ENCODE measurements around the gene PIEZO1.

Gene PIEZO1

DNA sequence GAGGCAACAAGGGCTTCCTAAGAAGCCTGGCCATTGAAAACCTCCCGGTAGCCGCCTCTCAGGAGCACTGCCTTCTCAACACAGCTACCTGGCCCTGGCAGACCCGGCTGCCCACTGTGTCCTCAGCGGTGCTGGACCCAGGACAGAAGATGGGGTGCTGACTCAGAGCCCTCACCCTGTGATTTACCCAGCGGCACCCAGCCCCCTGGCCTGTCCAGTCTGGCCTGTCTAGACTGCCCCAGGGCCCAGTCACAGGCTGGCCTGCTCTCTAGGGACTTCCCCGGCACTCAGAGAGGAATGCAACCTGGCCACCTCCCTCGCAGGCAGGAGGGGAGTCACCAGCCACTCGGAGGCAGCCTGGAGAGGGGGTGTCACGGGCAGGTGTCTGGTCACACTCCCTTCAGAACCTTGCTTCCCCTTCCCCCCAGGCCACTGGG, 20.1 kb downstream of the PIEZO1 start:
- DNase-seq: no peak

DNA sequence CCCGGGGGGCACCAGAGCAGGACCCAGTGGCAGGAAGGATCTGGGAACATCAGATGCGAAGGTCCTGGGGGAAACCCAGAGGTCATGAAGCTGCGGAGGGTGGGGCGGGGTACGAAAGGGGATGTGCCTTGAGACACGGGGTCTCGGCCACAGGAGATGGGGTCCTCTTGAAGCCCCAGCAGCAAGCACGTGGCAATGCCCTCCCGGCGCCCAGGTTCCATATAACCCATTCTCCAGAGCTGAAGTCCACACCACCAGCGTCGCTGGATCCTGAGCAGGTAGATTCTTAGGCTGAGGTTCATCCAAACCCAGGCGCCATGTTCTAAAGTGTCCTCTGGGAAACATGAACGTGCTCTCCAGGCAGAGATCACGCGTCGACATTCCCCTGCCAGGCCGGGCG, 20.9 kb downstream of the PIEZO1 start:
- no peak for DNase-seq

DNA sequence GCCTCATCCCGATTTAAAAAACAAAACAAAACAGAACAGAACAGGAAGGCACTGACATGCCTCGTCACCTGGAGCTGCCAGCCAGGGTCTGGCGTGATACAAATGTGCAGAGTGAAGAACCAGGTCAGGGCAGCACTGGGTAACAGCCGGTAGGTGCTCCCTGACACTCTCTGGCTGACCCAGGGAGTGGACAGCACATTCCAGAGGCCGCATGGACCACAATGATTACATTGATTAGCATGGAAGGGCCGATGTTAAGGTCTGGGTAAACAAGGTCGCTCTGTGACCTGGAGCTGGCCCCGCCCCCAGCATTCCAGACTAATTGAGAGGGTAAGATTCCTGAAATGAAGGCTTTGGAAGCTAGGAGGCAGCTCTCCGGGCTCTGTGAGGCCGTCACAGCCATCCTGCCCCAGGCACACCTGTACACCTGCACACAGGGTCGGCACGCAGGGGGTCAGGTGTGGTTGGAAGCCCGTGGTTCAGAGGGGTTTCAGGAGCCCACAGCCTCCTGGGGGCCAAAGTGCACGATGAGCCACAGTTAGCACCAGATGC, 21.4 kb downstream of the PIEZO1 start:
- DNase-seq: no peak

DNA sequence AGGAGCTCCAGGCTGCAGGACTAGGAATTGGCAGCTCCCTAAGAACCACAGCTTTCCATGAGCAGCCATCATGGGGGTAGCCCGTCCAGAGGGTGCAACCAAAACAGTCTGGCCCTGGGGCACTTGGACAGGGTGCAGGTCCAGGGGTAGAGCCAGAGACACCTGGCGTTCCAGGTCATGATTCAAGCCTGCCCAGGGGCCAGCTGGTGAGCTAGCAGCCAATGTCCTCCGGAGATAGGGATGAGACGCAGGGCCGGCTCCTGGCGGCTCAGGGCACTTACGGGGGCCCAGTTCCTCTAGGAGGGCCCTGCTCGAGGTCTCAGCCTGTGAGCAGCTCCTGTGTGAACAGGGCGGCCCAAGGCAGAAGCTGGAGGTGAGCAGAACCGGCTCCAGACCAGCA, 22.1 kb downstream of the PIEZO1 start:
- no peak for DNase-seq

DNA sequence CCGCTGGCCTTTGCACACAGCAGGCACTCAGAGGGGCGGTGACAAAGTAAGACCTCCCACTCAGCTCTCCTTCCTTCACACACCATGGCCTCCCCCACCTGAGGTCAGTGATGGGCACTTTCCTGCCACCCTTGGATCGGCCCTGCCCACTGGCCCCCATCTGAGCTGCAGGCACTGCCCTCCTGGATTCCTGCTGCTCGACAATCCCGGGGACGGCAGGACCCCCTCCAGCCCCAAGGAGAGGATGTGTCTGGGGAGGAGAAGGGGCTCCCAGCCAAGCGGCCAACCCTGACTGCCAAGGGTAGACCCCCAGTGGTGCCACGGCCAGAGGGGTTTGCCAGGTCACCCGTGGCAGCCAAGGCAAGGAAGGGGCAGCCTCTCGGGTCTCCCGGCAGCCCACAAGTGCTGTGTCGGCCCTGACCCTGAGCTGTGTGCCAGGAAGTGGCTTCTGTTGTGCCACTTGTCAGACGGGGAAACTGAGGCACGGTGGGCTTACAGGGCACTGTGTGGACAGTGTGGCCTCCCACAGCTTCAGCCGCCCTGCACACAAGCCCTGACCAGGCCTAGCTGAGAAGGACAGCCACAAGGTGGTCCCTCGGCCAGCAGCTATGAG, 22.7 kb downstream of the PIEZO1 start:
- DNase-seq: no peak

DNA sequence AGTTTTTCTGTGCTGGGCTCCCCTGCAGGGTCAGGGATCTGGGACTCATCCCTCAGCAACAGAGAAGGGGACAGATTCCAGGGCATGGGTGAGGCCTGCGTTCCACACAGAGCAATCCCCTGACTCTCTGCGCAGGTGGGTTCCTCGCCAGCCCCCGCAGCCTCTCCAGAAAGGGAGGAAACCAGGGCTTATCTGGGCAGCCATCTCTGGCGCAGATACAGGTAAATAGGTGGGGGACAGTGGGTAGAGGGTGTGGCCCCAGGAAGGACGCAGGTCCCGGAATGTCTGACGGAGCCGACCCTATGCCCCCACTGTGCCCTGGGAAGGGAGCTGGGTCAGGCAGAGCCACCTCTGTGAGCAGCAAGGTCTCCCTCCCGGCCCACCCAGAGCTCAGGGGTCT, 23.2 kb downstream of the PIEZO1 start:
- no peak for DNase-seq

DNA sequence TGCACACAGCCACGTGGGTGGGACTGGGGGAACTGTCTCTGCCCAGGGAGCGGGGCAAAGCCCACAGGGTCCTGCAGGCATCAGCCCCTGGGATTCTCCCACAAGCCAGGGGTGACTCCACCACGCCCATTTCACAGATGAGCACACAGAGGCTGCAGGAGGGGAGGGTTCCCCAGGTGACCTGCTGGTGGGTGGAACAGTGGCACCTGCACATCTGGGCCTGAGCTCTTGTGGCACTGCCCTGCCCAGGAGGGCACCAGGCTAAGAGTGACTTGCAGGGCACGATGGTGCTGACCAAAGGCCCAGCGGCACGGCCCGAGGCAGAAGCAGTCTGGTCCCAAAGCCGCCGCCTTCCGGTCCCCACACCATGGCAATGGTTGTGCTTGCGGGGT, 23.9 kb downstream of the PIEZO1 start:
- DNase-seq: no peak

DNA sequence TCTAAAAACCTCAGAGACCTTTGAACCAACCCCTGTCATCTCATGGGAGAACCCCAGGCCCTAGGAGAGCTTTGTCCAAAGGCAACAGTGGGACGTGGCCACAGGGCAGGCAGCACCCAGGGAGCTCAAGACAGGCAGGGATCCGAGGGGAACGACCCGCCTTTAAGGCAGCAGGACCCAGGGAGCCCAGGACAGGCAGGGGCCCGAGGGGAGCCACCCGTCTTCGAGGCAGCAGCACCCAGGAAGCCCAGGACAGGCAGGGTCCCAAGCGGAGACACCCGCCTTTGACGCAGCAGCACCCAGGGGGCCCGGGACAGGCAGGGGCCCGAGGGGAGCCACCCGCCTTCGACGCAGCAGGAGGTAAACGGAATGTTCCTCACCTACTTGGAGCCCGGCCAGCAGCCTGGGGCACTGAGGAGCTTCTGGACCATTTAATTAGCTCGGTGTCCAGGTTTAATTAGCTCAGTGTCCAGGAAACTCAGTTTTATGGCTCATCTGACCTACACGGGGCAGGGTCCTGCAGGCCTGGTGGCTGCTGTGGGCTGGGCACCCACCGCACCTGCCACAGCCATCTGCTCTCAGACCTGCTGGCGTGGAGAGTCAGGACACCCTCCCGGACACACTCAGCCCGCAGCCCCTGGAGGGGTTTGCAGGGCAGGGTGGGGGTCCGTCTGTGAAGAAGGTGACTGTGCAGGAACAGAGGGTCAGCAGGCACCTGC, 24.4 kb downstream of the PIEZO1 start:
- DNase-seq: no peak

DNA sequence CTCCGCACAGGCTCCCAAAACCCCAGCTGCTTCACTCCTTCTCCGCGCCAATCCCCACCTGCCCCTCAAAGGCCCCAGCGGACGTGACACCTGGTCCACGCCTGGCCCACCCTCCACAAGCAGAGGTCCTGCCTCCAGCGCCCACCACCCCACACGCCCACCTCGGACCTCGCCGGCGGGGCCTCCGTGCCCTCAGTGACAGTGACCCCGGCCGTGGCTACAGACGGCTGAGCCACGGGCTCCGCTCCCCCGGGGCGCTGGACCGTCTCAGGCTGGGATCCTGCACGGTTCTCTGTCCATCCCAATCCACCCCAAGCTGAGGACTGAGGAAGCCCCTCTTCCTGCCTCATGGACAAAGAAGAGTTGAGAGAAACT, 25.1 kb downstream of the PIEZO1 start:
- DNase-seq: no peak

DNA sequence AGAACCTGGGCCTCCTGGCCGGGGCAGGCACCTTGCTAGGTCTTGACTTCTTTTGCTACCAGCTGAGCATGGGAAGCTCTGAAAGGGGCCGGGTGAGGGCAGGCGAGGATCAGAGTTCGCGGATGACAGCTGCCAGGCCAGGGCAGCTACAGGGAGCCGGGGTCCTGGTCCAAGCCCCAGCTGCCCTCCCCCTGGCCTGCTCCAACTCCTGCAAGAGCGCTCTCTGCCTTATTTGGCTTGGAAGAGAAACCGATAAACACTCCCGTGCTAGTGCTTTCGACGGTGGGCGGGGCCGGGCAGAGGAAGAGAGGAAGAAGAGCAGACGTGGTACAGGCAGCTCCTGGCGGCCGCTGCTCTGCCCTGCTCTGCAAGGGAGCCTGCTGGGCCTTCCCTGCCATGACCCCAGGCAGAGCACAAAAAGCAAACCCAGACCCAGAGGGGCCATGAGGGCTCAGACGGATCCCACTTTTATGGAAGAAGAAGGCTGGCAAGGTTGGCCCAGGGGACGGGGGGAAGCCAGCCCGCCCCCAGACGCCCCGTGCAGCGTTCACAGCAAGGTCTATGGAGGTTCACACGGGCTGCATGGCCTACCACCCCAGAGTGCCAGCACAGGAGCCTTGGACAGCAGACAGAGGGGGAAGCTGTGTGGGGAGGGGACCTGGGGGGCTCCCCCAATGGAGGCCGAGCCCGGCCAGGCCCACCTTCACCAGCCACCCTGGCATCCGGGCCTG, 25.6 kb downstream of the PIEZO1 start:
- no peak for DNase-seq

DNA sequence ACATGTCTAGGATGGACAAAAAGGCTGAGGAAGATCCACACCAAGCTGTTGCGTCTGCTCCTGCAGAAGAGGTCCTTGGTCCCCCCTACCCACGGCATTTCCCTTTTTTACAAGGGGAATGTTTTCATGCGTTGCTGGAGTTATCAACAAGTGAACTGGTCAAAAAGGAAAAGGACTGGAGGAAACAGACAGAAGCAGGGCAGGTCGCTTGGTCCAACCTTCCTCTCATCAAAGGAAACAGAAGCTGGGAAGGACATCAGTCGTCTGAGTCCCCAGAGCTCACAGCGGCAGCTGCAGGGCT, 26.1 kb downstream of the PIEZO1 start:
- no peak for DNase-seq

DNA sequence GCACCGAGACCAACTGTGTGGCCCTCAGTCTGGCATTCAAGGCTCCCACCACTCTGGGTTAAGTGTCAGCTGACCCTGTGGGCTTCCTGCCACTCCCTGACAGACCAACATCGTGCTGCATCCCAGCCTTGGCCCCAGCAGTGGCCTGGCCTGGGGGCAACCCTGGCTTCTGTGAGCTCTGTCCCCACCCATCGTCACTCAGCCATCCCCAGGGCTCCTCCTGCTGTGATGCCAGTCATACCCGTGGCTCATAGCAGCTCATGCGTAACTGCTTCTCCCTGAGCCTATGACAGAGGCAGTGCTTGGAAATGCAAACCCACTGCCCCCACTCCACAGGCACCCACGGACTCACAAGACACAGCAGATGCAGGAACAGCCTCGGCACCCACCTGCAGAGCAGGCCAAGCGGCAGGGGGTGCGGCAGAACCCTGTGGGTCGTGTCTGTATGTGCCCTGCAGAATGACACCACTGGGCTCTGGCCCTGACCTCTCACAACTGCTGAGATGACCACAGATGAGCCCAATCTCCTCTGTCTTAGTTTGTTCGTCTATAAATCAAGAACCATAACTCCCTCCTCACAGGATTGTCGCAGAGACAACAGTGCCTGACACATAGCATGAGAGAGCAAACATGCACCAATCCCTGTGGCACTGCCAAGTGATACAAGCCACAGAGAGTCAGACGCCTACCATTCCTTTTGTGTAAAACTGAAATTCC, 26.6 kb downstream of the PIEZO1 start:
- DNase-seq: no peak

DNA sequence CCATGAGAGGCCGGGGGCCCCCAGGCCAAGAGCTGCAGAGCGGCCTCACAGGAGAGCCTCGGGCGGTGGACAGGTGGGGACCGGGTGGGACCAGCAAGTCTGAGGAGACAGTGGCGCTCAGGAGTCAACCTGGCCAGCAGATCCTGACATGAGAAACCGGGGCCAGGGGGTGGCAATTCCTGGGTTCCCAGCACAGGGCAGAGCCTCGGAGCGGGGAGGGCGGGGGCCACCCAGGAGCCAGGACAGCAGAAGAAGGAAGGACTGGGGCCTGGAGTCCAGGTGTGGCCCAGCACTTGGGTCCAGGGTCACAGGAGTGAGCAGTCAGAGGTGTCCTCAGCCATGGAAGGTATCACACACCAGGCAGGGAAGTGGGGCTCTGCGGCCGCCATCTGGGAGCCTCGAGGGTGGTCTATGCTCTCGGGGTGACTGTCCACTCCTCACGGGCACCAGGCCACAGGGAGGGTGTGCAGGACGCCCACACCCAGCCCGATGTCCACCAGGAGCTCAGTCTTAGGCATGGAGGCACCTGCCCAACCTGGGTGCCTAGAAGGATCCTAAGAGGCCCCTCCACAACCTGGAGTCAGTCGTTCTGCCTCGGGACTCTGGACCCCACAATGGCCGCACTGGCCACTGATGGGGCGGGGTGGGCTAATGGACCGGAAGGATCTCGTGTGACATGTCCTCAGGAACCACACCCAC, 29.1 kb downstream of the PIEZO1 start:
- no peak for DNase-seq

DNA sequence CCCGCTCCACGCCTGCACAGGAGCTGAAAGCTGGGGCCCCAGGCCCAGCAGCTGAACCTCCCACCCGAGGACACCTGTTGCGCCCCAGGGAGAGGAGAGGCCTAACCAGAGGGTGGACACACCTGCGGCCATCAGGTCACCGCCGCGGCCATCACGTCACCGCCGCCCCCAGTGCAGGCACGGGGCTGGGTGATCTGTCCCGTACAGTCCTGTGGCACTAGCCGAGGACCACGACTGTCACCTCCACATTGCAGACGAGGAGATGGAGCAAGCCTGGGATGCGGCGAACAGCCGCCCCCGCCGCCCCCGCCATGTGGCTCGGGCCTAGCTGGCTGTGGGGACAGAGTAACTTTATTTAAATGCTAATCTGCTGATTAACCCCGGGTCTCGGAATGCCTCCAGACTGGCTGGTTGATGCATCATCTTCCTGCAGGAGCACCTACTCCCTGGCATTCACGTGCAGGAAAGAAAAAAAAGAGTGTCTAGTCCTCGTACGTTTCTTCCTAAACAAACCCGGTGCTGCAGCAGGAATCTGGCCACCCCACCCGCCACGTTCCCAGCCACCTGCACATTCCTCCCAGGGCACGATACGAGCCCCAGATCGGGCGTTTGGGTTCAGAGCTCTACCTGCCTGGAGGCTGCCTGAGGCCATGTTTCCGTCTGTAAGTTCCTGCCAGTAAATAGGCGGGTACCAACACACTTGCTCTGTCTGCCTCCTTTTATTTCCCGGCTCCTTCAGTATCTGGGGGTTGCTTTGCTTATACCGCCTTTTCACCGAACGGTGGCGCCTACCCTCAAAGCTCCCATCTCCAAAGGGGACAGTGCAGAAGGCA, 29.9 kb downstream of the PIEZO1 start:
- no peak for DNase-seq

DNA sequence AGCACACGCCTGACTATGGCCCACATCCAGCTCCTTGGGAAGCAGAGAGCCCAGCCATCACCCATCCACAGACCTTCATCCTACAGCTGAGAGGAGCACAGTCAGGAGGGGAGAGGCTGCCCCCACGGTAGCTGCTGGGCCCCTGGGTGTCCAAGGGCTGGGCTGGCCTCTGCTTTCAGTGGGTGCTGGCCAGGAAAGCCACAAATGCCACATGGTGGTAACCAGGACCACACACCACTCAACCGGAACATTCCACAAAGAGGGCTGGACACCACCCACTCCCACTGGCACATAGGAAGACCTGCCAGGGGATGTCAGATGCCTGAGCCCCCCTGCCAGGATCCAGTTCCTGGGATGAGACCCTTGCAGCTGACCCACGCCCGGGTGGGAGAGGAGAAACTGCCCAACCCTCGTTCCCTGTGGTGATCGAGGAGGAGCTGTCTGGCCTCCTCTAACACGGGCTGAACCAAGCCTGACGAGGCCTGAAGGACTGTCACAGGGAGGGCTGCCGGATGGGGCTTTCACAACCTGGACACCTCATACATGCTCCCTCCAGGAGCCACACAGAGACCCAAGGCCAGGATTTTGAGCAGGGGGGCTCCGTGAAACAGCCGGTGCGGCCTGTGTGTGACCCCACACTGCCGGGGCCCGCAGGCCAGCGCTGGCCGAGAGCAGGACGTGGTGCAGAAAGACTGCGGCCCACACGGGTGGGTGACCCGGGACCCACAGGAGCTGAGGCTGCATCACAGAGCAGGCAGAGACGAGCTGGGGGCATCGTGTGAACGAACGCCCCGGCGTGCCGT, 30.7 kb downstream of the PIEZO1 start:
- DNase-seq: no peak

DNA sequence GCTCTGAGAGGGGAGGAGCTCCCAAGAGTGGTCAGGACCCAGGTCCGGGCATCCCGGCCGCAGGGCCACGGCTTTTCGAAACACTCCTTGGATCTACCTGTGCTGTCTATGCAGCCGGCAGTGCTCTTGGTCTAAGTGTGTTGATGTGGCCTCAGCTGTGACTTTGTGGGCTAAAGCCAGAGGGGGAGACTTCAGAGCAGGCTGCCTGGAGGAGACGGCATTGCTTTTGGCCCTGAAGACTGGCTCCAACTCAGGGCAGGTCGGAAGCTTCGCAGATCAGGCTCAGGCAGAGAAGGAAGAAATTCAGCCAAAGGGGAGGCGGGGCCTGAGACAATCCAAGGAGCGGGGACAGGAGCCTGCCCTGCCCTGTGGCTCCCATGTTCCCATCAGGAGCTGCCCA, 31.4 kb downstream of the PIEZO1 start:
- no peak for DNase-seq

DNA sequence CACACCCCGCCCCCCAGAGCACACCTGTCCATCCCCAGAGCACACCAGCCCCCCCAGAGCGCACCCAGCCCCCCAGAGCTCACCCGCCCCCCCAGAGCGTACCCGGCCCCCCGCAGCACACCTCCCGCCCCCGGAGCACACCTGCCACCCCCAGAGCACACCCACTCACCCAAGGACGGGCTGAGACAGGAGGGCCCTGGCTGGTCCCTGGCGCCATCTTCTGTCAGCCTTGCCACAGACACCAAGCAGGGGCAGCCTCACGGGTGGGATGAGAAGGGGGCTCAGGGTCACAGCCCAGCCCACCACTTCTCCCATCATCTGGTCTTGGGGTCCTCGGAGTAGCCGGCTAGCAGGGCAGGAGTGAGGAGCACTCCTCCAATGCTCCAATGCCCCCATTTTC, 31.8 kb downstream of the PIEZO1 start:
- DNase-seq: no peak

DNA sequence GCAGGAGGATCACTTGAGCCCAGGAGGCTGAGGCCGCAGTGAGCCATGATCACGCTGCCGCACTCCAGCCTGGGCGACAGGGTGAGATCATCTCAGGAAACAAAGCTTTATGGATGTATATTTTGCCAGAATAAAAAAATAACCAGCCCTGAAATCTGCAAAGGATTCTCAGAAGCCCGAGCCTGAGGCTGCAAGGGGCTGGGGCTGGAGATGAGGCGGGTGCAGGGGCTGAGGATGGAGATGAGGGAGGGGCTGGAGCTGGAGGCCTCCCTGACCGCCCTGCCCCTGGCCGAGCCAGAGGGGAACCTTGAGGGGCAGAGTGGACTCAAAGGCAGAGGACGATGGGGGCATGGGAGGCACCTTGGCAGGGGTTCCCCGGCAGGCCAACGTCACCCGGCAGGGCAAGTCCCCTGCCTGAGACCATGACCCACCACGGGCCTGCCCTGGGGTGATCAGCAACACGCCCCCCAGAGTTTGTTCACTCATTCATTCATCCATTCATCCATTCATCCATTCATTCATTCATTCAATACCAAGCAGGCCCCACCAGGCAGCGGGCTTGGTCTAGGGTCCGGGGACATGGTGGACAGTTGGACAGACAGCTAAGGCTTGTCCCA, 32.5 kb downstream of the PIEZO1 start:
- no peak for DNase-seq

DNA sequence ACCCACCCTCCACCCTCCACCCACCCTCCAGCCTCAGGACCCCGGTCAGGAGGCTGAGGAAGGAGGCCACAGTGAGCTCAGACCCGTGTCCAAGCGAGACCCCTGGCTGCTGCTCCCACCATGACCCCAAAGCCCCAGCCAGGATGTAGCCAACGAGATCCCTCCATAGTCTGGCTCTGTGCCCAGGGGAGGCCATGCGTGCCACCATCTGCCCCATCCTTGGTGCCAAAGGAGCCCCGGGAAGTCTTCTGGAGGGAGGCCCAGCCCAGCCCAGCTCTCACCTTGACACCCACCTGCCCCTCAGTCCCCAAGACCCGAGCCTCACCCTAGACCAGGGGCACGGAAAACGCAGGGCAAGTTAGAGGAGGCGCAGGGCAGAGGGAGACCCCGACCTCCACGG, 34.2 kb downstream of the PIEZO1 start:
- peak; percentile 65 for DNase-seq

DNA sequence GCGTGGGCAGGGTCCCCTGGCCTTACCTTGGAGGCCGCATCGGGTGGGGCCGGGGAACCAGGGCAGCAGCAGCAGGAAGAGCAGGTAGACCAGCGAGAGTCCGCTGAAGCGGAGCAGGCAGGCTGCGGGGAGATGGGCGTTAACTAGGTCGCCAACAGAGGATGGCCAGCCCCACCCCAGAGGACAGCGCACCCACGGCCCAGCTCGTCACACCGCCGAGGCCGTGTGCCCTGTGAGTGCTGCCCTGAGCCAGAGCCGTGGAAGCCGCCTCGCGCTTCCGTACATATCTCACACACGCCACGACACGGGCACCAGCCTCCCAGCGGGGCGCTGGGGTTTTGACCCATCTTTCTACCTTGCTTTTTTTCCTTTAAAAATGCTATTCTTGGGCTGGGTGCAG, 35.7 kb downstream of the PIEZO1 start:
- no peak for DNase-seq

DNA sequence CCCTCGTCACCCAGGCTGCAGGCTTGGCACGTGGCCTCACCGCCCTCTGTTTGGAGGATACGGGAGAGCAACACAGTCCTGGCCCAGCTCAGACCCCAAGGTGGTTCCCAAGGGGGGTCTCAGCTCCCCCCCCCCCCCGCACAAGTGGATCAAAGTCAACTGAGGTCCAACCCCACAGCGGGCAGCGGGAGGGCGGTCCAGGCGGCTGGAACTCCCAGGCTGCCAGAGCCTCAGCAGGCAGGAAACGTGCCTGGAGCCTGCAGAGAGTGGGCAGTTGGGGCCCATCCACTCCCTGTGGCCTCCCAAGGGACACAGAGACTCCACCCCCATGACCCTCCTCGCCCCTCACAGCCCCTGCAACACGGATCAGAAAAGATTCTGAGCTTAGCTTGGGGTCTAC, 36.7 kb downstream of the PIEZO1 start:
- DNase-seq: no peak
